ENCODE measurements around the gene EPHA6.
"Not testable (repeated sequence)": the region's sequence is repeated elsewhere in the genome, so short reads cannot be mapped to it uniquely, and the experiment has no call there.

The EPHA6 gene

GRCh38 chr3:97276879-97277550, 462.6 kb downstream of the EPHA6 start:
- H3K9me3 Mint-ChIP-seq: peaks cover 5 to 26% of the 10 kb centered on the region in 2 donors
- not testable (repeated sequence) for DNase-seq; ATAC-seq (replicated peaks); H3K4me3 Mint-ChIP-seq; H3K4me1 Mint-ChIP-seq; H3K36me3 Mint-ChIP-seq; H3K27ac Mint-ChIP-seq; H3K27me3 Mint-ChIP-seq

- no peak overlapping the region for H3K27ac Mint-ChIP-seq
- no peak for ATAC-seq (replicated peaks)
- DNase-seq: no peak
- H3K36me3 Mint-ChIP-seq: no peaks in the 10 kb centered on the region
- no peak overlapping the region for H3K4me3 Mint-ChIP-seq
- H3K9me3 Mint-ChIP-seq: peaks cover 5 to 22% of the 10 kb centered on the region in 2 donors
- H3K4me1 Mint-ChIP-seq: no peaks in the 10 kb centered on the region
- H3K27me3 Mint-ChIP-seq: no peaks in the 10 kb centered on the region
These were observed 463.3 kb downstream of the EPHA6 start for GRCh38 chr3:97277708-97278107.

DNA sequence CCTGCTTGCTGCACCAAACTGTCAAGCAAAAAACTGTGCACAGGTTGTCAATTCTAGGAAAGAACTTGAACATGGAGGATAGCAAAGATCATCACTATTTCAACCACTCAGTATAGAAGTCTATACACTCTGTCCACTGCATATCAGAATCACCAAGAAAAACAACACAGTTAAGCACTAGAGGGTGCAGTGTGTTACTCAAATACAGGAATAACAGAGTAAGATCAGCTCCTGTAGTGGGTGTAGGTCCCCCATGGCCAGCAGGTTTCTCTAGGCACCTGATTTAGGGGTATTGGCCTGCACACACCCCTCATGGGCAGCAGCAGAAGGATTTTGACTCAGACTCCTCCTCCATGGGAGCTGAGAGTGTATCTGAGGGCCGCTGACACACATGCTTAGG, 464.1 kb downstream of the EPHA6 start:
- Mint-ChIP-seq H3K27me3 (no peaks in the 10 kb centered on the region), H3K9me3 (peaks cover 5 to 16% of the 10 kb centered on the region in 2 donors), H3K4me3 (no peak overlapping the region), H3K4me1 (no peaks in the 10 kb centered on the region), H3K27ac (no peak overlapping the region), H3K36me3 (no peaks in the 10 kb centered on the region)
- no peak for DNase-seq
- ATAC-seq (replicated peaks): no peak

- DNase-seq: no peak
- Mint-ChIP-seq H3K9me3 (peaks cover 9 to 13% of the 10 kb centered on the region in 2 donors), H3K4me1 (no peaks in the 10 kb centered on the region), H3K27ac (no peak overlapping the region), H3K27me3 (no peaks in the 10 kb centered on the region), H3K36me3 (no peaks in the 10 kb centered on the region), H3K4me3 (no peak overlapping the region)
- ATAC-seq (replicated peaks): no peak
These were observed 477.5 kb downstream of the EPHA6 start for GRCh38 chr3:97291901-97292300.

- Mint-ChIP-seq H3K4me3 (no peak overlapping the region), H3K9me3 (peaks cover 4 to 12% of the 10 kb centered on the region in 2 donors), H3K36me3 (no peaks in the 10 kb centered on the region), H3K27me3 (no peaks in the 10 kb centered on the region), H3K27ac (no peak overlapping the region), H3K4me1 (no peaks in the 10 kb centered on the region)
- no peak for DNase-seq
- ATAC-seq (replicated peaks): no peak
These were observed 479.3 kb downstream of the EPHA6 start for GRCh38 chr3:97293596-97294131.

DNA sequence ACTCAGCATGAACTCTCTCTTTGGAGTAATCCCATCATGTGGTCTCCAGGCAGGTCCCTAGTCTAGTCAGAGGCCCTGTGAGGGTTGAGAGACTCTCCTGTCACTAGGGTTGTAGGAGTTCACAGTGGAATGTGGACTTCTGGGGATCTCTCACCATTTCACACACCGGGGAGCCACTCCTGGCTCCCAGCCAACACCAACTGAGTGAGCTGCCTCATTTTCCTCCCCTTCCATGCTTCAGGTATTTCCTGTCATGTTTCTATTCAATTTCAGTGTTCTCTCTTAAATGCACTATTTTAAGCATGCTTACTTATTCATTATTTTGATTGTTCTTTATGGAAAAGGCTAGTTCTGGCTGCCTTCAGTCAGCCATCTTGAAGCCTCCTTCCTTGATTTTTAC, 482.6 kb downstream of the EPHA6 start:
- H3K4me3 Mint-ChIP-seq: no peak overlapping the region
- no peaks in the 10 kb centered on the region for H3K4me1 Mint-ChIP-seq
- peaks cover 0 to 10% of the 10 kb centered on the region in 2 donors for H3K9me3 Mint-ChIP-seq
- H3K27me3 Mint-ChIP-seq: no peaks in the 10 kb centered on the region
- no peak for DNase-seq
- ATAC-seq (replicated peaks): no peak
- no peak overlapping the region for H3K27ac Mint-ChIP-seq
- H3K36me3 Mint-ChIP-seq: no peaks in the 10 kb centered on the region

DNA sequence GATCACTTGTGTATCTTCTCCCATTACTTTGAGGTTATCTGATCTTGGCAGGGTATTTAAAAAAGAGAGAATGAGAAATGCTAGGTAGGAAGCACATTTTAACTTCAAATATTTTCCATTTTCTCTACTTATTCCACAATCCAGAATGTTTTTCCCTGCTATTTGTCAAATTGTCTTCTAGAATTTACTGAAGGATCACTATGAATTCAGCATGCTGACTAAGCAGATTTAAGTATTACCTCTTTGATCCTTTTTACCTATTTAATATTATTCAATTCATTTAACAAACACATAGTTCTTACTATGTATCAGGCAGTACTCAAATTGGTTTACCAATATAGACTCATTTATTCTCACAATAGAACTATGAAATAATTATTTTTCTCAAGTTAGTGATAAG, 486.7 kb downstream of the EPHA6 start:
- Mint-ChIP-seq H3K36me3 (no peaks in the 10 kb centered on the region), H3K4me3 (no peak overlapping the region), H3K4me1 (no peaks in the 10 kb centered on the region), H3K27ac (no peak overlapping the region), H3K9me3 (peaks cover 0 to 7% of the 10 kb centered on the region in 2 donors), H3K27me3 (no peaks in the 10 kb centered on the region)
- ATAC-seq (replicated peaks): no peak
- DNase-seq: no peak

DNA sequence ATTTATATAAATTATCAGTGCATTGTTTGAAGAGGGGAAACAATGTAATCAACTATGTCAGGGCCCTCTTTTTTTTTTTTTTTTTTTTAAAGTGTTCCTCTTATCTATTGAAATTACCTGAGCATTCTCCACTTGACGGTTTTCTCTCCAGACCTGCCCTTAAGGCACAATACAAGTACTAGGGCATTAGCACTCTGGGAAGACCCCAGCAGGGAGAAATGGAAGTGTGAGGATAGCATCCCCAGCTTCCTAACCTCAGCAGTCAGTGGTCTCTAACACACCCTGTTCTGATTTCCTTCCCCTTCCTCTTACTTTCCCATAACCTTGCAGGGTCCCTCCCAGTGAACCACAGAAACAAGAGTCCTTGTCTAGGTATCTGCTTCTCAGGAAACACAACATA, 491.8 kb downstream of the EPHA6 start:
- Mint-ChIP-seq H3K4me1 (no peaks in the 10 kb centered on the region), H3K27me3 (no peaks in the 10 kb centered on the region), H3K4me3 (no peak overlapping the region), H3K27ac (no peak overlapping the region), H3K9me3 (peaks cover 0 to 7% of the 10 kb centered on the region in 2 donors), H3K36me3 (no peaks in the 10 kb centered on the region)
- DNase-seq: no peak
- ATAC-seq (replicated peaks): no peak

GRCh38 chr3:97338375-97338774, 524.0 kb downstream of the EPHA6 start:
- H3K36me3 Mint-ChIP-seq: no peaks in the 10 kb centered on the region
- peaks cover 0 to under 1% of the 10 kb centered on the region in 2 donors for H3K9me3 Mint-ChIP-seq
- ATAC-seq (replicated peaks): no peak
- no peak for DNase-seq
- H3K4me3 Mint-ChIP-seq: no peak overlapping the region
- H3K4me1 Mint-ChIP-seq: no peaks in the 10 kb centered on the region
- no peaks in the 10 kb centered on the region for H3K27me3 Mint-ChIP-seq
- H3K27ac Mint-ChIP-seq: no peak overlapping the region

DNA sequence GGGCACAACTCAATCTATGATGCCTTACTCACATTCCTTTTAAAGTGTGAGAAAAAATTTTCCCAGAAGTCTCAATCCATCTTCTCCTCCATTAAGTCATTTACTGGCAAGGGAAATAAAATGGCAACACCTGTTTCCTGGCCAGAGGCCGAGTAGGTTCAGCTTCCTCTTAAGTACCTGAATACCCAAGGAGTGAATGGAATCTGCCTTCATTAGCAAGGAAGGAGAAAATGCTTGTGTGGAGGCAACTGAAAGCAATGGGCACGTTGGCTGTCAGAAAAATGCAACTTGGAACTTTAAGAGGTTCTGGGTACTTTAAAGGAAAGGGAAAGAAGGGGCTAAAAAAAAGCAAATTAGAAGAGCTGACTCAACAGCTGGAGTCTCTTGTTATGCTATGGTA, 526.5 kb downstream of the EPHA6 start:
- Mint-ChIP-seq H3K4me3 (no peak overlapping the region), H3K4me1 (no peaks in the 10 kb centered on the region), H3K27ac (no peak overlapping the region), H3K27me3 (no peaks in the 10 kb centered on the region), H3K36me3 (no peaks in the 10 kb centered on the region), H3K9me3 (peaks cover 0 to 6% of the 10 kb centered on the region in 2 donors)
- ATAC-seq (replicated peaks) (no peak), DNase-seq (no peak)

GRCh38 chr3:97347780-97348179, 533.4 kb downstream of the EPHA6 start:
- H3K36me3 Mint-ChIP-seq: no peaks in the 10 kb centered on the region
- ATAC-seq (replicated peaks) (no peak), DNase-seq (no peak)
- no peaks in the 10 kb centered on the region for H3K4me1 Mint-ChIP-seq
- H3K9me3 Mint-ChIP-seq: peaks cover 0 to 8% of the 10 kb centered on the region in 2 donors
- H3K27ac Mint-ChIP-seq: no peak overlapping the region
- no peak overlapping the region for H3K4me3 Mint-ChIP-seq
- H3K27me3 Mint-ChIP-seq: no peaks in the 10 kb centered on the region

GRCh38 chr3:97350971-97351370, 536.6 kb downstream of the EPHA6 start:
- H3K4me1 Mint-ChIP-seq: no peaks in the 10 kb centered on the region
- no peak for ATAC-seq (replicated peaks)

GRCh38 chr3:97353176-97353575, 538.8 kb downstream of the EPHA6 start:
- Mint-ChIP-seq H3K27ac (no peak overlapping the region), H3K4me3 (no peak overlapping the region), H3K36me3 (no peaks in the 10 kb centered on the region), H3K9me3 (peaks cover 6 to 10% of the 10 kb centered on the region in 2 donors), H3K27me3 (no peaks in the 10 kb centered on the region), H3K4me1 (no peaks in the 10 kb centered on the region)
- no peak for ATAC-seq (replicated peaks)
- DNase-seq: no peak

More at GRCh38 chr3:97350971-97351370, 536.6 kb downstream of the EPHA6 start:
- DNase-seq: no peak
- Mint-ChIP-seq H3K36me3 (no peaks in the 10 kb centered on the region), H3K27me3 (no peaks in the 10 kb centered on the region), H3K9me3 (peaks cover 6 to 8% of the 10 kb centered on the region in 2 donors), H3K4me3 (no peak overlapping the region), H3K27ac (no peak overlapping the region)

DNA sequence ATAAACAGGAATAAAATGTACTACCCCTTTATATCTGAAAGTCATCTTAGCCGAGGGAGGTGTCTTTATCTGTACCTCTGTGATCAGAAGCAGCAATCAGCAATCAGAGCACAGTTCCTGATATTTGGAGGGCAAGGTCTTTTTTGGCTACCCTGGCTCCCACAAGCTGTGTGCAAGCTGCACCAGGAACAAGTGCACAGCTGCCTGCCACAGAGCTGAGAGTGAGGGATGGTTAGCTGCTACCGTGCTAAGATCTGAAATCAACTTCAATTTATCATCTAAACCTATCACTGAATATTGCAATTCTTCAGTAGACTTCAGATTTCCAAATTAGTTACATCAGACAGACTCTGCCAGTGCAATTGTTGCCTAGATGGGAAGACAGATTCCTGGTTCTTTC, 545.6 kb downstream of the EPHA6 start:
- no peak for DNase-seq
- ATAC-seq (replicated peaks): no peak
- H3K9me3 Mint-ChIP-seq: peaks cover 4 to 9% of the 10 kb centered on the region in 2 donors

DNA sequence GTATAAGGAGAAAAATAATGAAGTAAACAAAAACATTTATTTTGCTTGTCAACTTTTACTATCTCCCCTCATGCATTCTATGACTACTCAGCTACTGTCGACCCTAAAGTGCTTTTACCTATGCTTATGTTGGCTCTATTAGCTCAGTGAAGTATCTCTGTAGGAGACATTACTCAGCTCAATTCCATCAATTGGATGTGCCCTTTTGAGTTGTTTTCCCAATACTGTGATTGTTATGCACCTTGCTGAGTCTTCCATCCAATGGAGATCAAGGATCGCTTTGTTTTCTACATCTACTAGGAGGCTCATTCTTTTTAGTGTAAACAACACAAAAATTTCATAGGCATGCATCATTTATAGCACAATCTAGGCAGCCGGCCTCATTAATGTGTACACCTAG, 546.4 kb downstream of the EPHA6 start:
- H3K9me3 Mint-ChIP-seq: peaks cover 4 to 9% of the 10 kb centered on the region in 2 donors
- H3K27me3 Mint-ChIP-seq: no peaks in the 10 kb centered on the region
- no peaks in the 10 kb centered on the region for H3K36me3 Mint-ChIP-seq
- H3K27ac Mint-ChIP-seq: no peak overlapping the region
- no peaks in the 10 kb centered on the region for H3K4me1 Mint-ChIP-seq
- no peak for ATAC-seq (replicated peaks)
- H3K4me3 Mint-ChIP-seq: no peak overlapping the region
- no peak for DNase-seq

More for the DNA sequence above, 545.6 kb downstream of the EPHA6 start:
- no peaks in the 10 kb centered on the region for H3K36me3 Mint-ChIP-seq
- H3K4me1 Mint-ChIP-seq: no peaks in the 10 kb centered on the region
- H3K4me3 Mint-ChIP-seq: no peak overlapping the region
- H3K27me3 Mint-ChIP-seq: no peaks in the 10 kb centered on the region
- H3K27ac Mint-ChIP-seq: no peak overlapping the region
